ENCODE data around the gene GNA15.

The GNA15 gene

GRCh38 chr19:3175781-3176714 is 40.2 kb downstream of the GNA15 start:
- DNase-seq (ENCODE audit: low spot score): peak; percentile 64

- peak; percentile 34 for DNase-seq (ENCODE audit: low spot score)
Observed at GRCh38 chr19:3176715-3177501, 41.1 kb downstream of the GNA15 start.

- peak; percentile 86 for DNase-seq (ENCODE audit: low spot score)
Observed at GRCh38 chr19:3178377-3178972, 42.6 kb downstream of the GNA15 start, which contains the start of gene S1PR4. Gene S1PR4, plus strand, starts transcription at chr19:3178769. Its CDS starts 24 bp downstream, at chr19:3178793.

- DNase-seq (ENCODE audit: low spot score): no peak
Observed at GRCh38 chr19:3178973-3179738, 43.3 kb downstream of the GNA15 start.

- DNase-seq (ENCODE audit: low spot score): peak; percentile 55
Observed at GRCh38 chr19:3179739-3180293, 44.0 kb downstream of the GNA15 start.

- no peak for DNase-seq (ENCODE audit: low spot score)
Observed at GRCh38 chr19:3183721-3184641, 48.1 kb downstream of the GNA15 start.

- no peak for DNase-seq (ENCODE audit: low spot score)
Observed at GRCh38 chr19:3184847-3185460, 49.1 kb downstream of the GNA15 start.

- peak; percentile 96 for DNase-seq (ENCODE audit: low spot score)
Observed at GRCh38 chr19:3185461-3186159, 49.8 kb downstream of the GNA15 start, which contains the start of gene NCLN. Gene NCLN, plus strand, starts transcription at chr19:3185930. Its CDS starts 101 bp downstream, at chr19:3186031.

- peak; percentile 27 for DNase-seq (ENCODE audit: low spot score)
Observed at GRCh38 chr19:3186160-3186688, 50.4 kb downstream of the GNA15 start.

GRCh38 chr19:3186891-3187661 is 51.2 kb downstream of the GNA15 start:
- DNase-seq (ENCODE audit: low spot score): no peak

GRCh38 chr19:3187662-3188511 is 52.1 kb downstream of the GNA15 start:
- no peak for DNase-seq (ENCODE audit: low spot score)

- DNase-seq (ENCODE audit: low spot score): no peak
Observed at GRCh38 chr19:3188627-3189596, 53.1 kb downstream of the GNA15 start.

GRCh38 chr19:3189702-3190469 is 54.1 kb downstream of the GNA15 start:
- DNase-seq (ENCODE audit: low spot score): no peak

- DNase-seq (ENCODE audit: low spot score): no peak
Observed at GRCh38 chr19:3190470-3190770, 54.6 kb downstream of the GNA15 start.
